Breast epithelium (tissue), 3 donors: Measurements from ENCODE around the gene PLA2G5.

ENCODE experiments used
- CTCF ChIP-seq, 3 donors: fragments of 450-650 bp; IDR thresholded peaks; one replicate each; pipeline ENCODE4 v1.5.1; 2016 to 2017; ENCODE audit warnings: antibody characterized with exemption in 3 of 3, mild to moderate bottlenecking in 3 of 3, moderate library complexity in 3 of 3
- POLR2A ChIP-seq: fragments of 450-650 bp; IDR thresholded peaks from one replicate; pipeline ENCODE4 v1.6.1; 2016; ENCODE audit warnings: antibody characterized with exemption, mild to moderate bottlenecking, moderate library complexity

GRCh38 chr1:20090119-20090518, 20.1 kb downstream of the PLA2G5 start:
- TF ChIP-seq CTCF (IDR thresholded peaks at IDR 0.05) (no peak), POLR2A (no peak)
